GM21529 (cell line): Measurements from ENCODE around the gene CFAP97D2.
"Not testable (repeated sequence)": the region's sequence is repeated elsewhere in the genome, so short reads cannot be mapped to it uniquely, and the experiment has no call there.

Source experiments
- ATAC-seq: cut with Tn5 transposase; IDR thresholded peaks from one replicate; pipeline ENCODE4 v1.9.1; 2021; ENCODE audit not compliant: unreplicated experiment

CFAP97D2 gene

DNA sequence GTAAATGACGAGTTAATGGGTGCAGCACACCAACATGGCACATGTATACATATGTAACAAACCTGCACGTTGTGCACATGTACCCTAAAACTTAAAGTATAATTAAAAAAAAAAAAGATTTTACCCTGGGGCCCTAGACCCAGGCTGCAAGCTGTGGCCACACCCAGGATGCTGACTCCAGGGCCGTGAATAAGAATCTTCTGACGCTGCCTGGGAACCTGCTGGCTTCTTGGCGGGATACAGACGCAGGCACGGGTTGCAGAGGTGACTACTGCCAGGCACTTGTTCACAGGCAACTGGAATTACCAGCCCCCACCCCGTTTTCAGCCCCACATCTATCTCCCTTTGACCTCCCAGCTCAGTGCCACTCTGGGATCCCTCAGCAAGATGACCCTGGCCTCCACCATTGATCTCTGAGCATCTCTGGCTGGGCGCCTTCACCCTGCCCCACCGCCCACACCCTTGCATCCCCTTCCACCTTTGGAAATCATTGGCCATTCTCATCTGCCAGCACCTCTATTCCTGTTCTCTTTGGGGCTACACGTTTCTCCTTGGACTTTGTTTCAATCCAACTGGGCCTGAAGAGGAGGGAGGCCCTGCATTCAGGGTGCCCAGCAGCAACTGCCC is 21.1 kb upstream of the CFAP97D2 start:
- ATAC-seq = no peak

DNA sequence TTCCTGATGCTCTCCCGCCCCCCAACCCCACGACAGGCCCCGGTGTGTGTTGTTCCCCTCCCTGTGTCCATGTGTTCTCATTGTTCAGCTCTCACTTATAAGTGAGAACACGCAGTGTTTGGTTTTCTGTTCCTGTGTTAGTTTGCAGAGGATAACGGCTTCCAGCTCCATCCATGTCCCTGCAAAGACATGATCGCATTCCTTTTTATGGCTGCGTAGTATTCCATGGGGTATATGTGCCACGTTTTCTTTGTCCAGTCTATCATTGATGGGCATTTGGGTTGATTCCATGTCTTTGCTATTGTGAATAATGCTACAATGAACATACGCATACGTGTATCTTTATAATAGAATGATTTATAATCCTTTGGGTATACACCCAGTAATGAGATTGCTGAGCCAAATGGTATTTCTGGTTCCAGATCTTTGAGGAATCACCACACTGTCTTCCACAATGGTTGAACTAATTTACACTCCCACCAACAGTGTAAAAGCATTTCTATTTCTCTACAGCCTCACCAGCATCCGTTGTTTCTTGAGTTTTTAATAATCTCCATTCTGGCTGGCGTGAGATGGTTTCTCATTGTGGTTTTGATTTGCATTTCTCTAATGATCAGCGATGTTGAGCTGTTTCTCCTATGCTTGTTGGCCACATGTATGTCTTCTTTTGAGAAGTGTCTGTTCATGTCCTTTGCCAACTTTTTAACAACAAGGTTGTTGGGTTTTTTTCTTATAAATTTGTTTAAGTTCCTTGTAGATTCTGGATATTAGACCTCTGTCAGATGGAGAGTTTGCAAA is 20.0 kb upstream of the CFAP97D2 start:
- not testable (repeated sequence) for ATAC-seq

DNA sequence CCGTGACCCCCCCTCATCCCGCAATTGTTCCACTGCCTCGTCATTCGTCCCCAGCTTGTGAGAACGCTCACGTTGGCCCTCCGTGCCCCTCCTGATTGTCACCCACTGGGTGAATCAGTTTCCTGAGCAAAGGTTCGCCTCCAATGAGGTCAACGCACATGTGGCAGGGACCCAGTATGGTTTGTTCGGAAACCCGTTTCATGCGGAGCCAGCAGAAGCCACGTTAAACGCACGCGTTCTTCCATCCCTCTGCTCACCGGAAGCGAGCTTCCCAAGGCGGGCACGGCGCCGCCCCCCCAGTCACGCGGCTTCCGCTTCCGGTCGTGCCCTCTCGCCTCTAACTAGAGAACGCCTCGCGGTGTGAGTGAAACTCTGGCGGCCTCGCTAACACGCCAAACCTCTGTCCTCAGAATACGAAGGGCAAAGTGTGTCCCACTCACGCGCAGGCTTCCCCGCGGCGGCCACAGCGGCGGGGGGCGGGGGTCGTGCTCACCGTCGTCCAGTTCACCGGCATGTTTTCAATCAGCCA is 18.0 kb upstream of the CFAP97D2 start:
- no peak for ATAC-seq

DNA sequence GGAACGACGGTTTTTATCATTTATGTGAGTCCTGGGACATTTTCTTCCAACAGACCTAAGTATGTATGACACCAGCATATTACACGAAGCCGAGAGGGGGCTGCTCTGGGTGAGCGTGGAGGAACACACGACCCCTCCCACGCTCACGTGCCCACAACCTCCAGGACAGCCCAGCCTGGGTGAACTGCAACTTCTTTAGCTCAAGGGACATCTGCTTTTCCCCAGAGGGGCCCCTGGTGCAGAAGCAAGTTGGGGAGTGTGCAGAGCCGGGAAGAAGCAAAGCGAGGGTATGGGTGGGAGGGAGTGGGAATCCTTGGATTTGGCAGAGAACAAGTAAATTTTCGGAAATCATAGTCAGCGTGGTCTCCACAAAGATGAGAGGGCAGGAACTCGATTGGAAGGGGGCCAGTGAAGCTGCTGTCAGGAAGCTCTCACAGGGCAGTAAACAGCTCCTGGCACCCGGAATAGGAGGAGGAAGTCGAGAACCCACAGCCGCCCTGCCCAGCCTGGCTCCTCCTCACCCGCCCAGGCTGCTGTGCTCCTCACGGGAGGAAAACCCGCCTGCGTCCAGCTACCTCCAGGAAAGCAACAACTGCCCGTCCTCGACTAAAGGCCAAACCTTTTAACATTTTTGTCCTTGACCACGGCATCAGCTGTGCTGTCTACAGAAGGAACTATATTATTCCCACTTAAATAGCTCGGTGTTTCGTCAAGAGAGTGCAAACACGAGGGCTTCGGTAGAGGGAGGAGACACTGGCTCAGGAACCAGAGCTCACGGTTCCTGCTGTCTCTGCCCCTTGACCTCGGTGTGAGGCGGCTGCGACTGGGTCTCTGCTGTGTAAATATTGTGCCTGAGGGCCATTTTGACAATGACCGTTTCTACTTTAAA is 17.2 kb upstream of the CFAP97D2 start:
- ATAC-seq = no peak

DNA sequence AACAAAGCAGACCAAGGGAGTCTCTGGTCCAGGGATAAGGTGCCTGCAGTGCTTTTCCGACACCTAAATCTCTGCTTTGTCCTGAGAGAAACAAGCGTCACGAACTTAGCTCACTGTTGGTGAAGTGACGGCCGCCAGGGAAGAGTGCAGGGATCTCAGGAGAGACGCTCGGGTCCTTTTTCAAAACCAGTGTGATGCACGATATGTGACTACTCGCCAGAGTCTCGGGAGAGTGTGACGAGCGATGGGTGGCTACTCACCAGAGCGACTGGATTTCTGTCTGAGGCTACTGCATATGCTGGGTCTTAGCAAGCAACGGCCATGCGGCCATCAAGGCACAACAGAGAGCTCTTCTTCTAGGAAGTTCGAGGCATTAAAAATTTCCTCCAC is 16.5 kb upstream of the CFAP97D2 start:
- no peak for ATAC-seq

DNA sequence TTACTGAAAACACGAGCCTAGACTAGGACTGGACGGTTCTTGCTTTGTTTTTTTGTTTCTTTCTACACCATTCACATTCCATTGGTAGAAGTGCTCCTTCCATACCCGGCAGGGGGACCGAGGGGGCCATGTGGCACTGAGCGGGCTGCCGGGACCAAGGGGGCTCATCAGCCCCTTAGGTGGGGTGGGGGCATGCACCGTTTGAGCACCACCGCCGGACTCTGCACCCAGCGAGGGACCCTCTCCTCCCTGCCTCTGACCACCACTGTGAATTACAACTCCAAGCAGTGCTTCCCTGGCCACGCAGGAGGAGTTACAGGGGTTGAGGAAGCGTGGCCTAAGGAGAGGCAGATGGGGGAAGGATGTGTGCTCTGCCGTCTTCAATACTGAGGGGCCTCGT is 15.0 kb upstream of the CFAP97D2 start:
- no peak for ATAC-seq

DNA sequence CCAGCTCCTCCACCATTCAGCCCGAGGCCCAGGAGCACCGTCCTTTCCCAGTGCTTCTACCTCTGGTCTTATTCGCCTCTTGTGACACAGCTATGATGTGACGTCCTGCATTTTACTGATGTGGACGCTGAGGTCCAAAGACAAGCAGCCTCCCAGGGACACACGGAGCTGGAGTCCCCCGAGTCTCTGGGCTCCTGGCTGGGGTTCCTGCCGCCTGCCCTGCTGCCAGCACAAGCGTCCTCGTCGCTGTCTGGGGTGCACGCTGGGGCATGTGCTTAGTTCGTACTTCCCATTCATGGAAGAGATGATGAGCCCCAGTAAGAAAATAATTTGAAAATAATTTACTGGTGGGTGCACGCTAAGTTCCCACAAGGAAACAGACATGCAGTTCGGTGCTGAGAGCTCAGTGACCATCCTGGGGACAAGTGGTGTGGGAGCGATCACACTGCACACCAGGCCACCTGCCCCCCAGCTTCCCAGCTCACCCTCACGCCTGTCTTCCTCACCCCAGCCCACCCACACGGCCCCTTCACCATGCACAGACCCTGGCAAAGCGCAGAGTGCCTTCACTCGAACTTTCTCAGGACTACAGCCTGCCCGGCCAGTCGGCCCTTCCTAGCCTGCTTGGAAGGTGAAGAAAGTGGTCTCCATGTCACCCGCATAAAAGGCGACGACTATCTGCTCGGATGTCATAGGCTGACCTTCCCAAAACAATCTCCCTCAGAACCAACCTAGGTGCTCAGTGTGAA is 14.2 kb upstream of the CFAP97D2 start:
- no peak for ATAC-seq

DNA sequence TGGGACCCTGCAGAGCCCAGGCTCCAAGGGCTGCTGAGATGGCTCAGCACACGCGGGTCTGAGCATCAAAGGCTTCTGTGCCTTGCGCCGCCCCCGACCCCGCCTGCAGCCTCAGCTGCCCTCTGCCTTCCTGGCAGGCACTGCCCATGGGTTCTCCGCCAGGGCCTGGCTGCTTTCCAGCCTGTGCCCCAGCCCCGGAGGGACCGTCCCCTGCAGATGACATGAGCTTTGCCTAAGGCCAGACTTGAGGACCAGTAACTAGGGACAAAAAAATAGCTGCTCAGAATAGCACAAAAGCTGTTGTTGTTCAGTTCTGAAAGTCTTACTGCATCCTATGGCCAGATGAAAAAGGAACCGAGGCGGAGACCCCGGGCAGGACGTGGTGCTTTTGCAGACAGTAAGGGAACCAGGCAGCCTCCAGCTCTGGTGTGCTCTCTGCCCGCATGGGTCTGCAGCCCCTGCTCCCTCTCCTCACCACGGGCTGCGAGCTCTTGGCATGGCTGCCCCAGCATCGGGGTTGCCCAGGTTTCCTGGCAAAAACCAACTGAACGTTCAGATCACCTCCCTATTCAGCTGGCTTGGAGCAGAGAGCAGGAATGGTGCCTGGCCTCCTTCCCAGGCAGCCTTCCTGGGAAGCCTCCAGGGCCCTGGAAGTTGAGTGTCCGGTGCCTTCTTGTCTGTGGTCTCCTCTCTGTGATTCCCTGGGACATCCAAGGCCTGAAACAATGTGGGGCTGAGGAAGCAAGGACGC is 12.5 kb upstream of the CFAP97D2 start:
- no peak for ATAC-seq

DNA sequence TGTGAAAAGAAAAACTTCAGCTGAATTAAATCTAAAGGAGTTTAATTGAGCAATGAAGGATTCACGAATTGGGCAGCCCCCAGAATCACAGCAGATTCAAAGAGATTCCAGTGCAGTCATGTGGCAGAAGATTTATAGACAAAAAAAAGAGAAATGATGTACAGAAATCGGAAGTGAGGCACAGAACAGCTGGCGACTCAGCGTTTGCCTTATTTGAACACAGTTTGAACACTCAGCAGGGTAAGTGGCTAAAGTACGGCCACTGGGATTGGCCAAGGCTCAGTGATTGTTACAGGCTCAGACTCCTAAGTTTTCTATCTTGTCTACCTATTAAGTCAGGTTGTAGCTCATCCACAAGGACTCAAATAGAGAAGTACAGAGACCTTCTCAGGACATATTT is 11.6 kb upstream of the CFAP97D2 start:
- ATAC-seq = no peak

DNA sequence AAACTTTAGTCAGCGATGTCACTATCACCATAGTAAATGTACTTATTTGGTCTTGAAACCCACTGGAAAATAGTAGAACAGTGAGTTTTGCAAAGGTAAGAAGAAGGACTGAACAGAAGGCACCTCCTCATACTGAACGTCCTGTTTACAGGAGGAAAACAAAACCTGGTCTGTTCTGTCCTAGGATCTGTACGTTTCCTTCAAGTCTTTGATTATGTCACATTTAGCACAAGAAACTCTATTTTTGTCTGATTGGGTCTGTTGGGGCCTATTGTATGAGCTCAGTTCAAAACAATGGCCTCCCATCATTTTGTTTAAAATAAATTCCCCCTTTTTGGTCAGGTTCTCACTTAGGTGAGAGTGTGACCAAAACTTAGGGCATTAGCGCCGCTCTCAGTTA is 11.2 kb upstream of the CFAP97D2 start:
- no peak for ATAC-seq

DNA sequence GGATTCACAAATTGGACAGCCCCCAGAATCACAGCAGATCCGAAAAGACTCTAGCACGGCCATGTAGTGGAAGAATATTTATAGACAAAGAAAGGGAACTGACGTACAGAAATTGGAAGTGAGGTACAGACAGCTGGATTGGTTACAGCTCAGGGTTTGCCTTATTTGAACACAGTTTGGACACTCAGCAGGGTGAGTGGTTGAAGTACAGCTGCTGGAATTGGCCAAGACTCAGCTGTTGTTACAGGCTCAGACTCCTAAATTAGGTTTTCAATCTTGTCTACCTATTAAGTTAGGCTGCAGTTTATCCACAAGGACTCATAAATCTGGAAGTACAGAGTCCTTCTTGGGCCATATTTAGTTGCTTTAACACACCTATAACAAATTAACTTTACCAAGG is 5.8 kb upstream of the CFAP97D2 start:
- ATAC-seq = no peak

DNA sequence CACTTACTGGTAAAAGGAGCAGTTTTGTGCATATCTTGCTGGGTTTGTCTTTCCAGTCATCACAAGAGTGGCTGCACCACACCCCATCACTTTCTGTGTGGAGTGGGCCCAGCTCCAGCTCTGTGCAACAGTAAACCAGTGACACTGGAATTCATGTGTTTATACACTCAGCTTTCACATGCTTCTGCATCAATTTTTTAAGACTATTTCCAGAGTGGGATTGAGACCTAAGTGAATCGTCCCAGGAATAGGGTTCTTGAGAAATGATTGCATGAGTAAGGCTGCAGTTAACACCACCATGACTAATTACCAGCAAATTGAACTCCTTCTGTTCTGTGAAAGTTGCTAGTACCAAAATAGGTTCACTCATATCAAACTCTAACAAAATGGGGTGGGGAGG is 5.3 kb upstream of the CFAP97D2 start:
- ATAC-seq = no peak

DNA sequence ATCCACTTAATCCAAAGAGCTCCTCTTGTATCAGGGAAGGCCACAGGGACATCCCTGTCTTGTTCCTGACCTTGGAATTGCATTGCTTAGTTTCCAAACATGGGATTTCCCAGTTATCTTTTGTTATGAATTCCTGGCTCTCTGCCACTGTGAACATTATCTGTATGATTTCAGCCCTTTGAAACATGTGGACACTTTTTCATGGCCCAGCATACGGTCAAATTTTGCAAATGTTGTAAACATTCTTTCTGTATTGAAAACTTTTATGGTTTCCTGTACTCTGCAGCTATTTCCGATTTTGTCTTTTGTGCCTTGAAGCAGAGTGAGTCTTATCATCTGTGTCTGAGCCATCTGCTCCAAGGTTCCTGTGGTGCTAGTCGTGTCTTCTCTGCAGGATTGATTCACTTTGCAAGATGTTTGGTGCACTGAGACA is 4.5 kb upstream of the CFAP97D2 start:
- no peak for ATAC-seq

DNA sequence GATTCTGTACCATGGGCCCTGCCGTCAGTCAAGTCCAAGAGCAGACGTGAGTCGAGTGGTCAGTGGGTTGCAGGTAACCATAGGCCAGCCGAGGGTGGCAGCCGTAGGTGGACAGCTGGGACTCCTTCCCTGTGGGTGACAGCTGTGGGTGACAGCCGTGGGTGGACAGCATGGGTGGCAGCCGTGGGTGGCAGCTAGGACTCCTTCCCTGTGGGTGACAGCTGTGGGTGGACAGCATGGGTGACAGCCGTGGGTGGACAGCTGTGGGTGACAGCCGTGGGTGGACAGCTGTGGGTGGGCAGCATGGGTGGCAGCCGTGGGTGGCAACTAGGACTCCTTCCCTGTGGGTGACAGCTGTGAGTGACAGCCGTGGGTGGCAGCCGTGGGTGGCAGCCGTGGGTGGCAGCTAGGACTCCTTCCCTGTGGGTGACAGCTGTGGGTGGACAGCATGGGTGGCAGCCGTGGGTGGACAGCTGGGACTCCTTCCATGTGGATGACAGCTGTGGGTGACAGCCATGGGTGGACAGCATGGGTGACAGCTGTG is 2.6 kb upstream of the CFAP97D2 start:
- ATAC-seq = not testable (repeated sequence)

DNA sequence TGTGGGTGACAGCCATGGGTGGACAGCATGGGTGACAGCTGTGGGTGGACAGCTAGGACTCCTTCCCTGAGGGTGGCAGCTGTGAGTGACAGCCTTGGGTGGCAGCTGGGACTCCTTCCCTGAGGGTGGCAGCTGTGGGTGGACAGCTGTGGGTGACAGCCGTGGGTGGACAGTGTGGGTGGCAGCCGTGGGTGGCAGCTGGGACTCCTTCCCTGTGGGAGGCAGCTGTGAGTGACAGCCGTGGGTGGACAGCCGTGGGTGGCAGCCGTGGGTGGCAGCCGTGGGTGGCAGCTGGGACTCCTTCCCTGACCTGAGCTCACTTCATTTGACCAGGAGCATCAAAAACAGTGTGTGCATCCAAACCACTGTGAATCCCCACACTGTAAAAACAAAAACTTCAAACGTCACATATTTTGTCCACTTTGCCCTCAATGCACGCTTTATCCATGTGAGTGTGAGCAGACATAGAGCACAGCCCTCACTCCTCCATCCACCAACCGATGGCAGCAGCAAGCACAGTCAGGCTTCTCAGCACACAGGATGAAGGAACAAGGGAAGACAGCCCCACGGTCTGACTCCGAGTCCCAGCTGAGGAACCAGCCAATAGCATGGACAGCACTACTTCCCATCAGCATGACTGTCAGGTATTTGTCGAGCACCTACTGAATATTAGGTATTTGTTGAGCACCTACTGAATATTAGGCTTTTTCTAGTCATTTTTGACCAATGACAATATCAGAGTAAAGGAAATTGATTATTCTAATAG is 1.6 kb upstream of the CFAP97D2 start:
- no peak for ATAC-seq

DNA sequence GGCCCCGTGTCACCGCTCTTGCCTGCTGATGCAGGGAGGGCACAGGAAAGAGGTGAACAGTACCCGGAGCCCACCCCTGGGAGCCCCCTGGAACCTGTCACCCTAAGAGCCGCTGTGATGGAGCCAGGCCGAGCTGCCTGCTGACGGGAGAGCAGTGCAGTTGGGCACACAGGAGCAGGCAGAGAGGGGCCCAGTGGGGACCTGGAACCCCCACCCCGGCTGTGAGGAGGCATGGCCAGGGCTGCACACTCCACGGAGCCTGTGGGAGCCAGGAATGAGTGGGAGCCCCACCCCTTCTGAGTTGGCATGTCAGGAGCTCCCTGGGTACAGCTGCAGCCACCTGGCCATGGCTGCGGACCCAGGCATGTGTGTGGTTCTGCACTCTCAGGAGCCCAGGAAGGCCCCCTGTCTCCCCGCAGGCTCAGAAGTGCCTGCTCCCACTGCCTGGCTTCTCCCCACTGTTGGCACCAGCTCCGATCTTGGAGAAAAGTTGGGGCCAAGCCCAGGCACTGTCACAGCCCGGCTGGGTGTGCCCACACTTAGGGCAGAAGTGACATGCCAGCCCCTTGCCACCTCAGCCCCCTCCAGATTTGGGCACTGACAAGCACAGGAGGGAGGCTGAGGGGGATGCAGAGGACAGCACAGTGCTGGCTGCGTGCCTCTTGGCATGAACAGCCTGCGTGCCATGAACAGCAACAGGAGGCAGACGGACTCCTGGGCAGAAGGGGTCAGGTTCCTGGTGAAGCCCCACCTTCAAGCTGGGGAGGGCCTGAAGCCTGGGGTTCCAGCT is 6.3 kb downstream of the CFAP97D2 start:
- no peak for ATAC-seq

DNA sequence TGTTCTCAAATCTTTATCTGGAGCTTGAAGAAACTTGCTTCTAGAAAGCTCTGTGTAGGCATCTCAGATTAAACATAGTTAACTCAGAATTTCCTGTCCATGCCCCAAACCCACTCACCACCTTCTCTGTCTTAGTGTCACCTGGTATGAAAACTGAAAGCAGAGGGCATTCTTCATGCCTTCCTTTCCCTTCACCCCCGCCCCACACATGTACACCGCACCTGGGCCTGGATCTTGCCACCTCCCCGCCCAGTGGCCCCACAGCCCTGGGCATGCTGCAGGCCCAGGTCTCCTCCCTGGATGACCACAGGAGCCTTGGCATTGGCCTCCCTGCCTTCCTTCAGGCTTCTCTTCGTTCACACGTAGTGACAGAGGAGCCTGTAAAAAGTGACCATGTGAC is 15.8 kb downstream of the CFAP97D2 start:
- no peak for ATAC-seq

DNA sequence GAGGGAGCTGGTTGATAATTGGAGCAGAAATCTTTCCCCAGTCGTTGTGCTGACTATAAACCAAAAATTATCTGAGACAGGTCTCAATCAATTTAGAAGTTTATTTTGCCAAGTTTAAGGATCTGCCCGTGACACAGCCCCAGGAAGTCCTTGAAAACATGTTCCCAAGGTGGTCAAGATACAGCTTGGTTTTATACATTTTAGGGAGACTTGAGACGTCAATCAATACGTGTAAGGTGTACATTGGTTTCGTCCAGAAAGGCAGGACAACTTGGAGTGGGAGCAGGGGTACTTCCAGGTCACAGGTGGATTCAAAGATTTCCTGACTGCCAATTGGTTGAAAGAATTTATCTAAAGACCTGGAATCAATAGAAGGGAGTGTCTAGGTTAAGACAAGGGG is 17.6 kb downstream of the CFAP97D2 start:
- ATAC-seq = no peak
